ENCODE data around the gene INTS1.

- no peak for TF ChIP-seq POLR2A (IDR thresholded peaks at IDR 0.05)
- TF ChIP-seq, protein P1, sequence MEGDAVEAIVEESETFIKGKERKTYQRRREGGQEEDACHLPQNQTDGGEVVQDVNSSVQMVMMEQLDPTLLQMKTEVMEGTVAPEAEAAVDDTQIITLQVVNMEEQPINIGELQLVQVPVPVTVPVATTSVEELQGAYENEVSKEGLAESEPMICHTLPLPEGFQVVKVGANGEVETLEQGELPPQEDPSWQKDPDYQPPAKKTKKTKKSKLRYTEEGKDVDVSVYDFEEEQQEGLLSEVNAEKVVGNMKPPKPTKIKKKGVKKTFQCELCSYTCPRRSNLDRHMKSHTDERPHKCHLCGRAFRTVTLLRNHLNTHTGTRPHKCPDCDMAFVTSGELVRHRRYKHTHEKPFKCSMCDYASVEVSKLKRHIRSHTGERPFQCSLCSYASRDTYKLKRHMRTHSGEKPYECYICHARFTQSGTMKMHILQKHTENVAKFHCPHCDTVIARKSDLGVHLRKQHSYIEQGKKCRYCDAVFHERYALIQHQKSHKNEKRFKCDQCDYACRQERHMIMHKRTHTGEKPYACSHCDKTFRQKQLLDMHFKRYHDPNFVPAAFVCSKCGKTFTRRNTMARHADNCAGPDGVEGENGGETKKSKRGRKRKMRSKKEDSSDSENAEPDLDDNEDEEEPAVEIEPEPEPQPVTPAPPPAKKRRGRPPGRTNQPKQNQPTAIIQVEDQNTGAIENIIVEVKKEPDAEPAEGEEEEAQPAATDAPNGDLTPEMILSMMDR (IDR thresholded peaks at IDR 0.05) = no peak
- TF ChIP-seq POLR2AphosphoS5 (IDR thresholded peaks at IDR 0.05) = no peak
- no peak for TF ChIP-seq EP300 (IDR thresholded peaks at IDR 0.05; ENCODE audit: low read depth)
These were observed 42.2 kb upstream of the INTS1 start for GRCh38 chr7:1546274-1546908.

All from transverse colon (tissue), 4 donors.